PC-9 (cell line): Measurements from ENCODE around the gene EXOC1.

ENCODE experiments used
- CTCF ChIP-seq: fragments of 200-600 bp; sonication (generic); conservative IDR thresholded peaks from 2 replicates; pipeline ENCODE4 v1.6.1; 2017; ENCODE audit warnings: mixed run types, antibody characterized with exemption, mild to moderate bottlenecking, moderate library complexity
- EZH2 ChIP-seq: fragments of 200-600 bp; sonication (generic); IDR thresholded peaks from 2 replicates; pipeline ENCODE4 v1.8.0; 2017; ENCODE audit warnings: antibody characterized with exemption, low read depth

DNA sequence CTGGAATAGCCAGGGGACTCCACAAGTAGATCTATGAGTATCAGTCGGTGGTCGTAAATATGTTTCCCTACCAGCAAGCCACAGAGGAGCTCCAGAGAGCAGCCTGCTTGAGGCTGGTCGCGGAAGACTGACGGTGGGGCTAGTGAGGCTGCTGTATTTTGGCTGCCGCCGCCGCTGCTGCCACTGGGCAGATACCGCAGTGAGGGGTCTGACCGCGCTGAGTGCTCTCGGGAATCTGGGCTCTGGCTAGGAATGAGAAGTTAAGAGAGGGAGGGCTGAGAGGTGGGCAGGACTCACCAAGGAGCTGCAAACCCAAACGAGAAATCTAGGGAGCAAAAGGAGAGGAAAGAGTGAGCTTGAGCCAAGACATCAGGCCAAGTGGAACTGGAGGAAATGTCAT lies 33.8 kb upstream of the EXOC1 start, which contains the start of gene EXOC1L:
- TF ChIP-seq CTCF (no peak), EZH2 (no peak)
